IMR-90 (cell line): Measurements from ENCODE around the gene IYD. TPM values are rescaled to one million over a fixed set of nuclear protein-coding genes. Genes with fewer than 3 reads are reported as not detected.

Experiments
- ATAC-seq: fragments of 200-7000 bp; cut with Tn5 transposase; 2 replicates; pipeline ENCODE4 v1.9.1; 2020; ENCODE audit warnings: low read depth, mild to moderate bottlenecking, moderate library complexity
- BruUV-seq: library from RNA; stranded (reverse); fragments of 400-500 nt; replicated peaks from 2 replicates; lab custom pipeline; 2021; lab: Mats Ljungman, UMichigan
- CTCF ChIA-PET: fragments of 300-600 bp; formaldehyde crosslinking; extraction: SDS; loops from one replicate; lab custom pipeline; 2021; ENCODE audit warnings: antibody characterized with exemption; lab: Yijun Ruan, JAX
- POLR2A ChIA-PET: fragments of 300-600 bp; sonication (Branson Sonifier 250); formaldehyde crosslinking; loops from one replicate; lab custom pipeline; 2022; ENCODE audit warnings: antibody characterized with exemption; ENCODE audit not compliant: unreplicated experiment; lab: Charles Lee
- DNase-seq: peaks from one replicate; pipeline ENCODE4 v3.0.0; 2013
- H2AFZ ChIP-seq: replicated peaks from 2 replicates; pipeline ENCODE3; 2013; ENCODE audit warnings: low read length, mild to moderate bottlenecking; ENCODE audit not compliant: poor library complexity
- H2AK5ac ChIP-seq: 2 replicates; pipeline ENCODE4 v1.6.1; 2013; ENCODE audit warnings: low read depth, low read length, inconsistent platforms
- H2AK9ac ChIP-seq: replicated peaks from 2 replicates; pipeline ENCODE3; 2013; ENCODE audit warnings: mild to moderate bottlenecking, low read depth, low read length, moderate library complexity; ENCODE audit not compliant: poor library complexity
- H2BK120ac ChIP-seq: 2 replicates; pipeline ENCODE4 v1.6.1; 2013; ENCODE audit warnings: low read depth, low read length, inconsistent platforms
- H2BK15ac ChIP-seq: 3 replicates; pipeline ENCODE4 v1.6.1; 2013; ENCODE audit warnings: low read depth, low read length, inconsistent platforms
- H2BK20ac ChIP-seq: 2 replicates; pipeline ENCODE4 v1.6.1; 2013; ENCODE audit warnings: low read depth, mild to moderate bottlenecking, inconsistent platforms, low read length, moderate library complexity
- H2BK5ac ChIP-seq: 2 replicates; pipeline ENCODE4 v1.6.1; 2013; ENCODE audit warnings: mild to moderate bottlenecking, low read depth, low read length, inconsistent platforms; ENCODE audit not compliant: poor library complexity, severe bottlenecking
- H3K14ac ChIP-seq: replicated peaks from 2 replicates; pipeline ENCODE4 v1.6.1; 2013; ENCODE audit warnings: low read depth, low read length, inconsistent platforms
- H3K18ac ChIP-seq: 2 replicates; pipeline ENCODE4 v1.6.1; 2013; ENCODE audit warnings: low read depth, low read length, control low read depth
- H3K23ac ChIP-seq: 2 replicates; pipeline ENCODE4 v1.6.1; 2013; ENCODE audit warnings: low read depth, low read length, inconsistent platforms
- H3K27ac ChIP-seq: 2 replicates; pipeline ENCODE4 v1.5.1; 2013; ENCODE audit warnings: mild to moderate bottlenecking, control low read depth, low read length; ENCODE audit not compliant: insufficient read depth
- H3K27me3 ChIP-seq: 2 replicates; pipeline ENCODE4 v1.6.1; 2013; ENCODE audit warnings: low read length; ENCODE audit not compliant: control insufficient read depth, insufficient read depth
- H3K36me3 ChIP-seq: 2 replicates; pipeline ENCODE4 v1.6.1; 2013; ENCODE audit warnings: low read length, mixed read lengths; ENCODE audit not compliant: control insufficient read depth, insufficient read depth
- H3K4ac ChIP-seq: 2 replicates; pipeline ENCODE4 v1.6.1; 2013; ENCODE audit warnings: low read depth, low read length, inconsistent platforms
- H3K4me1 ChIP-seq: 2 replicates; pipeline ENCODE4 v1.6.1; 2013; ENCODE audit warnings: low read length, mixed read lengths; ENCODE audit not compliant: control insufficient read depth, insufficient read depth
- H3K4me2 ChIP-seq: 2 replicates; pipeline ENCODE4 v1.6.1; 2013; ENCODE audit warnings: low read depth, mild to moderate bottlenecking, control low read depth, low read length, moderate library complexity
- H3K4me3 ChIP-seq: 2 replicates; pipeline ENCODE4 v1.5.1; 2013; ENCODE audit warnings: low read depth, mild to moderate bottlenecking, control low read depth, low read length, moderate library complexity; ENCODE audit not compliant: insufficient read depth
- H3K56ac ChIP-seq: 2 replicates; pipeline ENCODE4 v1.6.1; 2013; ENCODE audit warnings: low read length, inconsistent platforms; ENCODE audit not compliant: insufficient read depth; ENCODE audit errors: extremely low read depth
- H3K79me1 ChIP-seq, 2 experiments: 2 replicates each; pipeline ENCODE4 v1.6.1; 2013; ENCODE audit warnings: low read length in 2 of 2, inconsistent platforms in 1 of 2, low read depth in 1 of 2
- H3K9ac ChIP-seq: 2 replicates; pipeline ENCODE4 v1.6.1; 2013; ENCODE audit warnings: low read depth, low read length, control low read depth
- H3K9me1 ChIP-seq: 2 replicates; pipeline ENCODE4 v1.6.1; 2013; ENCODE audit warnings: low read length, inconsistent platforms; ENCODE audit not compliant: insufficient read depth
- H3K9me3 ChIP-seq: 2 replicates; pipeline ENCODE4 v1.6.1; 2013; ENCODE audit warnings: low read length; ENCODE audit not compliant: control insufficient read depth, insufficient read depth
- H4K20me1 ChIP-seq: 2 replicates; pipeline ENCODE4 v1.6.1; 2013; ENCODE audit warnings: low read length, inconsistent platforms; ENCODE audit not compliant: insufficient read depth
- H4K5ac ChIP-seq: 2 replicates; pipeline ENCODE4 v1.6.1; 2013; ENCODE audit warnings: mild to moderate bottlenecking, low read depth, low read length, control low read depth
- H4K8ac ChIP-seq, 2 experiments: 2 replicates each; pipeline ENCODE4 v1.6.1; 2013; ENCODE audit warnings: low read depth in 2 of 2, low read length in 2 of 2, control low read depth in 1 of 2, inconsistent platforms in 1 of 2
- H4K91ac ChIP-seq: 2 replicates; pipeline ENCODE4 v1.6.1; 2013; ENCODE audit warnings: low read depth, low read length, inconsistent platforms; ENCODE audit not compliant: insufficient read depth
- CEBPB ChIP-seq: IDR thresholded peaks from 2 replicates; pipeline ENCODE4 v1.6.1; 2012; ENCODE audit warnings: low read depth, low read length, improper control_type of control experiment
- RAD21 ChIP-seq: IDR thresholded peaks from 2 replicates; pipeline ENCODE4 v1.6.1; 2012; ENCODE audit warnings: low read length, improper control_type of control experiment
- RCOR1 ChIP-seq: IDR thresholded peaks from 2 replicates; pipeline ENCODE4 v1.6.1; 2012; ENCODE audit warnings: mild to moderate bottlenecking, low read length, improper control_type of control experiment; ENCODE audit not compliant: insufficient replicate concordance
- SMC3 ChIP-seq: fragments of 150-350 bp; IDR thresholded peaks from 2 replicates; pipeline ENCODE4 v1.6.1; 2016; ENCODE audit warnings: low read depth, mild to moderate bottlenecking, antibody characterized with exemption, low read length, moderate library complexity
- WGBS, 2 experiments: methylation state at CpG; one replicate each; pipeline versions ENCODE4 v1.1.5 to v1.1.7; 2013; ENCODE audit warnings: missing lambda C conversion rate in 2 of 2; ENCODE audit not compliant: insufficient read length in 1 of 2; ENCODE audit errors: extremely low coverage in 2 of 2; 5-methylcytosine and 5-hydroxymethylcytosine counted together
- dilution Hi-C: fragments of 300-500 bp; cut with HindIII; formaldehyde crosslinking; loops from one replicate; pipeline ENCODE4 v1.14.3; 2018; ENCODE audit warnings: low sequenced_read_pairs; ENCODE audit not compliant: unreplicated experiment
- in situ Hi-C: fragments of 300-500 bp; cut with MboI; formaldehyde crosslinking; loops from 3 replicates; pipeline ENCODE4 v1.14.3; 2019; ENCODE audit warnings: low sequenced_read_pairs, inconsistent platforms, mixed read lengths
- intact Hi-C: fragments of 100-400 bp; cut with micrococcal nuclease; formaldehyde crosslinking; loops from 2 replicates; pipeline ENCODE4 v1.10.0; 2022
- polyA plus RNA-seq, 3 experiments: library from polyadenylated mRNA; depleted of rRNA; stranded (reverse); fragments of >200 nt; gene quantifications; 2 replicates each; pipeline ENCODE4 v1.2.3, GENCODE V29; 2012; ENCODE audit warnings: low replicate concordance in 1 of 3
- total RNA-seq: library from RNA; depleted of rRNA; stranded (reverse); fragments of >200 nt; gene quantifications from 2 replicates; pipeline ENCODE4 v1.2.3, GENCODE V29; 2012
- TF ChIP-seq, protein P1 (sequence below): fragments of 150-350 bp; IDR thresholded peaks from 2 replicates; pipeline ENCODE4 v1.6.1; 2017; ENCODE audit warnings: mild to moderate bottlenecking, antibody characterized with exemption, low read length, low read depth
- TF ChIP-seq, protein P2 (sequence below): conservative IDR thresholded peaks from 2 replicates; pipeline ENCODE4 v1.5.1; 2012; ENCODE audit warnings: mild to moderate bottlenecking, low read depth, low read length, improper control_type of control experiment

The IYD gene
- total and polyA plus RNA-seq, 2 of the 4 experiments (the other 2 are of a cell fraction), result not detected

DNA sequence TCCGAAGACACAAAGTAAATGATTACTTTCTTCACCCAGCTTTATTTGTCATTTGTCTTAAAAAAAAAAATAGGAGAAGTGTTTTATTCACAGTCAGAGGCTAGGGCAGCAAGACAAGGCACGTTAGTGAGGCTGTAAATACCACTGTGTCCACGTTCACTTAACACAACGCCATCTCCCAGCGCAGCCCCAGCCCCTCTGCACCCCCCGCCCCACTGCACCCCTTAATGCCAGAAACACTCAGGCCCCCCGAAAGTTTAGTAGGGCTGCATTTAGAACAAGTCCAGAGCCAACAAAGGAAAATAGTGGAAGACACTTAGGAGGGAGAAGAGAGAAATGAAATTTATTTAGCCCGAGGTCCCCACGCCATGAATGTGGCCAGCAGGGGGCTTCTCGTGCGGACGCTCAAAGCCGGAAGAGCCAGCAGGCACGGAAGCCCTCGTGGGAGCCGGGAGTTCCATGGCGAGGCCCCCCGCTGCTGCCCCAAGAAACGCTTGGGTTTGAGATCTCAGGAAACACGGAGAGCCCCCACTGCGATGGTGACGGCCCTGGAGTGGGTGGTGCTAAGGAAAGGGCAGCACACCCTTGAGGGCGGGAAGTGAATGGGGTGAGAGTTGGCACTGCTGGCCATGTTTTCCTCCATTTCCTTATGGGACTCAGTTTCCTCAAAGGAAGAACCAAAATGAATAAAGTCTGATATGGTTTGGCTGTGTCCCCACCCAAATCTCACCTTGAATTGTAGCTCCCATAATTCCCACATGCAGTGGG lies 50.2 kb downstream of the IYD start:
- no peak overlapping the region for H2BK120ac ChIP-seq
- intact Hi-C loops, result loop anchor here (1.0 to 5.0 kb wide), 2 partner anchors 396 to 918 kb away; no protein-coding TSS in a partner anchor
- no peak overlapping the region for H2BK15ac ChIP-seq
- 0 out of 2 replicates have a peak overlapping the region, but pooled peaks have one; percentile 5 for H3K4me3 ChIP-seq
- TF ChIP-seq, protein P1, sequence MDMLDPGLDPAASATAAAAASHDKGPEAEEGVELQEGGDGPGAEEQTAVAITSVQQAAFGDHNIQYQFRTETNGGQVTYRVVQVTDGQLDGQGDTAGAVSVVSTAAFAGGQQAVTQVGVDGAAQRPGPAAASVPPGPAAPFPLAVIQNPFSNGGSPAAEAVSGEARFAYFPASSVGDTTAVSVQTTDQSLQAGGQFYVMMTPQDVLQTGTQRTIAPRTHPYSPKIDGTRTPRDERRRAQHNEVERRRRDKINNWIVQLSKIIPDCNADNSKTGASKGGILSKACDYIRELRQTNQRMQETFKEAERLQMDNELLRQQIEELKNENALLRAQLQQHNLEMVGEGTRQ, result no peak
- TF ChIP-seq, protein P2, sequence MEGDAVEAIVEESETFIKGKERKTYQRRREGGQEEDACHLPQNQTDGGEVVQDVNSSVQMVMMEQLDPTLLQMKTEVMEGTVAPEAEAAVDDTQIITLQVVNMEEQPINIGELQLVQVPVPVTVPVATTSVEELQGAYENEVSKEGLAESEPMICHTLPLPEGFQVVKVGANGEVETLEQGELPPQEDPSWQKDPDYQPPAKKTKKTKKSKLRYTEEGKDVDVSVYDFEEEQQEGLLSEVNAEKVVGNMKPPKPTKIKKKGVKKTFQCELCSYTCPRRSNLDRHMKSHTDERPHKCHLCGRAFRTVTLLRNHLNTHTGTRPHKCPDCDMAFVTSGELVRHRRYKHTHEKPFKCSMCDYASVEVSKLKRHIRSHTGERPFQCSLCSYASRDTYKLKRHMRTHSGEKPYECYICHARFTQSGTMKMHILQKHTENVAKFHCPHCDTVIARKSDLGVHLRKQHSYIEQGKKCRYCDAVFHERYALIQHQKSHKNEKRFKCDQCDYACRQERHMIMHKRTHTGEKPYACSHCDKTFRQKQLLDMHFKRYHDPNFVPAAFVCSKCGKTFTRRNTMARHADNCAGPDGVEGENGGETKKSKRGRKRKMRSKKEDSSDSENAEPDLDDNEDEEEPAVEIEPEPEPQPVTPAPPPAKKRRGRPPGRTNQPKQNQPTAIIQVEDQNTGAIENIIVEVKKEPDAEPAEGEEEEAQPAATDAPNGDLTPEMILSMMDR, result peak; percentile 61
- TF ChIP-seq RCOR1, result no peak
- TF ChIP-seq RAD21, result peak; percentile 34
- TF ChIP-seq SMC3, result peak; percentile 33
- TF ChIP-seq CEBPB, result no peak
- H3K18ac ChIP-seq, result no peak overlapping the region; the same call in 1 of the 2 replicates
- H3K4me2 ChIP-seq, result peak overlapping the region; percentile 58
- no peak overlapping the region; the same call in 1 of the 2 replicates for H4K5ac ChIP-seq
- ChIA-PET POLR2A (interaction anchor here (0.6 kb wide), 1 partner anchor 413 kb away, joined by 5 read pairs; no protein-coding TSS in a partner anchor), CTCF (interaction anchor here (0.6 to 1.8 kb wide), 13 partner anchors 14 to 1196 kb away, joined by 3 to 14 read pairs (median 3); no protein-coding TSS in a partner anchor)
- no TSS peak for BruUV-seq
- H3K14ac ChIP-seq, result no peak overlapping the region
- ATAC-seq (peak; percentile 63), DNase-seq (peak; percentile 36)
- no CpG with 5 or more reads among the region's 23 CpGs for WGBS, 2 experiments
- no peak overlapping the region for H2AK9ac ChIP-seq
- no peaks in the 10 kb centered on the region for H3K36me3 ChIP-seq
- H3K9me1 ChIP-seq, result no peaks in the 10 kb centered on the region
- no peak overlapping the region for H2BK5ac ChIP-seq
- no peaks in the 10 kb centered on the region for H4K20me1 ChIP-seq
- H3K9ac ChIP-seq, result no peak overlapping the region; the same call in 1 of the 2 replicates
- H2AFZ ChIP-seq, result peak overlapping the region; percentile 86
- H3K4me1 ChIP-seq, result no peaks in the 10 kb centered on the region; the same call in 1 of the 2 replicates
- no peak overlapping the region for H3K56ac ChIP-seq
- H4K8ac ChIP-seq, result no peak overlapping the region; a peak in 1 of 4 replicates
- H2BK20ac ChIP-seq, result no peak overlapping the region
- no peak overlapping the region for H3K23ac ChIP-seq
- in situ Hi-C loops, result loop anchor here (5.0 to 25.0 kb wide), 2 partner anchors 393 to 918 kb away; no protein-coding TSS in a partner anchor
- H2AK5ac ChIP-seq, result no peak overlapping the region
- H3K27me3 ChIP-seq, result peaks cover 7% of the 10 kb centered on the region
- H3K27ac ChIP-seq, result no peak overlapping the region
- dilution Hi-C loops, result no loop called here
- H4K91ac ChIP-seq, result no peak overlapping the region
- H3K4ac ChIP-seq, result no peak overlapping the region
- no peaks in the 10 kb centered on the region for H3K9me3 ChIP-seq
- no peaks in the 10 kb centered on the region for H3K79me1 ChIP-seq
